Measurements from ENCODE around the gene ICAM2.
A peak's percentile ranks its signal among the peaks of the same experiment; 100 is the strongest.

Gene ICAM2

DNA sequence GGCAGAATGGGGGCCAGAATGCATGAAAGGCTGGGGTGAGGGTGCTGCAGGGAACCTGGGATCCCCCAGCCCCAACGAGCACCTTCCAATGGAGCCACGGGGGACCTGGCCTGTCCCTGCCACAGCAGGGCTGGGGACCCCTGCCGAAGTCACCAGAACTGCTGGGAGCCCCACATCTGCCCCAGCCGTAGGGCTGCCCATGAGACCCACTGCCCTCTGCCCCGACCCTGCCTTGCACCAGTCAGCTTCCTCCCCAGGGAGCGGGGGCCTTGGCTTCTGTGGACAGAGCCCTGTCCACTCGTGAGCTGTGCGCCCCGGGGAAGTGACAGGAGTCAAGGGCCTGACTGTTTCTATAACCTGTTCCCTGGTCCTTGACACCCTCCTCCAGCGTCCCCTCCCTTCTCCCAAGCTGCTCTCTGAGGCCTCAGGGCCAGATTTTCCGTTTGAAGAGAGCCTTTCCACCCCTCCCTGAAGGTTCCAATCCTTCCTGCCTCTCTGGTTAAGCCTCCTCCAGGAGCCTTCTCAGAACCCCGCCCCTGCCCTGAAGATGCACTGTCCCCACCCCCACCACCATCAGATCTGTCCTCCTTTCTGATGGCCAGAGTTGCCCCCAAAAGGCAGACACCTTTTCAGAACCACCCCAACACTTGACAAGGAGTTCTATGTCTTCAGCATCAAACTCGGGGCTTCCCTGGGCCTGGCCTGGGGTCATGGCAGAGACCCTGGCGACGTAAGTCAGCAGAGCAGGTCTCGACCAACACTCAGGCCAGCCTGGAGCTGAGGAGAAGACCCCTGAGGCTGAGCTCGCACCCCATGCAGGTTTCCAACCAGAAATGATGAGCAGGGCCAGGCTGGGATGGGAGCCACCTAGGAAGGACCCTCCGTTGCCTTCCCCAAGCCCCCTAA is 33.0 kb downstream of the ICAM2 start:
- no peak overlapping the region for H4K8ac ChIP-seq (ENCODE audit: low read length)
- H3K9ac ChIP-seq (ENCODE audit: low read length): no peak overlapping the region
- H3K18ac ChIP-seq (ENCODE audit: low read depth in 1 of 2, low read length in 2 of 2): no peak overlapping the region
- H3K27me3 ChIP-seq (ENCODE audit: control insufficient read depth in 1 of 2, insufficient read depth in 1 of 2, low read length in 2 of 2): peaks cover 27 to 34% of the 10 kb centered on the region in 2 experiments
- no peak overlapping the region for H2AFZ ChIP-seq (ENCODE audit: low read depth, low read length)
- no peak overlapping the region for H3K14ac ChIP-seq (ENCODE audit: low read length in 2 of 2)
- peak overlapping the region in 1 of 2 experiments; percentile 6 for H3K4ac ChIP-seq (ENCODE audit: low read depth in 1 of 2, low read length in 2 of 2)
- H3K79me1 ChIP-seq (replicated peaks; ENCODE audit: low read length, poor library complexity, severe bottlenecking): no peaks in the 10 kb centered on the region
- H4K91ac ChIP-seq (ENCODE audit: low read length): no peak overlapping the region
- DNase-seq: no peak
- no peaks in the 10 kb centered on the region for H3K9me3 ChIP-seq (ENCODE audit: control insufficient read depth, low read length)
- no peak overlapping the region for H2BK120ac ChIP-seq (ENCODE audit: low read depth, low read length)
- H3K36me3 ChIP-seq (ENCODE audit: control insufficient read depth in 1 of 2, insufficient read depth in 2 of 2, low read depth in 1 of 2, low read length in 2 of 2): no peaks in the 10 kb centered on the region
- no peak overlapping the region for H2BK5ac ChIP-seq (ENCODE audit: low read depth, low read length, poor library complexity, severe bottlenecking)
- H2BK12ac ChIP-seq (ENCODE audit: low read length in 2 of 2): no peak overlapping the region
- no peak overlapping the region for H3K4me2 ChIP-seq (ENCODE audit: low read length, poor library complexity, severe bottlenecking)
- no peak overlapping the region for H3K27ac ChIP-seq (ENCODE audit: low read length, poor library complexity, severe bottlenecking)
- peaks cover 16% of the 10 kb centered on the region for H3K4me1 ChIP-seq (ENCODE audit: control insufficient read depth, insufficient read depth, low read depth, low read length)
- whole genome bisulfite sequencing: 77% methylated on average over 18 of the region's 18 CpGs
- peak overlapping the region; percentile 21 for H2BK15ac ChIP-seq (ENCODE audit: low read depth, poor library complexity, severe bottlenecking)
- no peak overlapping the region for H2AK5ac ChIP-seq (ENCODE audit: low read length, severe bottlenecking)
- no peak overlapping the region for H3K23ac ChIP-seq (ENCODE audit: low read length in 2 of 2)
- H3K4me3 ChIP-seq (ENCODE audit: insufficient read depth in 1 of 2, low read depth in 1 of 2, low read length in 2 of 2): no peak overlapping the region

DNA sequence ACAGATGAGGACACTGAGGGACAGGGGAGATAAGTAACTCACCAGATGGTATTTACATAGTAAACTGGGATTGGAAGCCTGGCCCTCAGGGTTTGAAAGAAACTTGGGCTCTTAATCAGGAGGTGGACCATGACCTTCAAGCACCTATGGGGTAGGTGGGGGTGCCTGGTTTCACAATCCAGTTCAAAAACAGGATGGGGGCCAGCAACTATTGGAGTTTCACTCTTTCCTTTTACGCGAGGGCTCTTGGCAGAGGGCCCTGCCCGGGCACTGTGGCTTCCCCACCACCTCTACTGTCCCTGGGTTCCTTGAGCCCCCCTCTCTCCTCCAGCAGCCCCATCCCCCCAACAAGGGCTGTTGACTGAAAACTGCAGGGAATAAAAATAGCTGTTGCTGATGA is 33.6 kb downstream of the ICAM2 start:
- H2AFZ ChIP-seq (ENCODE audit: low read depth, low read length): no peak overlapping the region
- H2AK5ac ChIP-seq (ENCODE audit: low read length, severe bottlenecking): no peak overlapping the region
- no peak overlapping the region for H3K4me2 ChIP-seq (ENCODE audit: low read length, poor library complexity, severe bottlenecking)
- H2BK120ac ChIP-seq (ENCODE audit: low read depth, low read length): no peak overlapping the region
- H2BK12ac ChIP-seq (ENCODE audit: low read length in 2 of 2): no peak overlapping the region
- peaks cover 3% of the 10 kb centered on the region for H3K9me3 ChIP-seq (ENCODE audit: control insufficient read depth, low read length)
- no peak overlapping the region for H3K4ac ChIP-seq (ENCODE audit: low read depth in 1 of 2, low read length in 2 of 2)
- no peaks in the 10 kb centered on the region for H3K36me3 ChIP-seq (ENCODE audit: control insufficient read depth in 1 of 2, insufficient read depth in 2 of 2, low read depth in 1 of 2, low read length in 2 of 2)
- no peak overlapping the region for H3K9ac ChIP-seq (ENCODE audit: low read length)
- 100% methylated on average over 3 of the region's 3 CpGs for WGBS
- no peak for DNase-seq
- no peaks in the 10 kb centered on the region for H3K79me1 ChIP-seq (replicated peaks; ENCODE audit: low read length, poor library complexity, severe bottlenecking)
- peaks cover 20 to 28% of the 10 kb centered on the region in 2 experiments for H3K27me3 ChIP-seq (ENCODE audit: control insufficient read depth in 1 of 2, insufficient read depth in 1 of 2, low read length in 2 of 2)
- peaks cover 16% of the 10 kb centered on the region for H3K4me1 ChIP-seq (ENCODE audit: control insufficient read depth, insufficient read depth, low read depth, low read length)
- H4K91ac ChIP-seq (ENCODE audit: low read length): no peak overlapping the region
- no peak overlapping the region for H3K4me3 ChIP-seq (ENCODE audit: insufficient read depth in 1 of 2, low read depth in 1 of 2, low read length in 2 of 2)
- H3K18ac ChIP-seq (ENCODE audit: low read depth in 1 of 2, low read length in 2 of 2): no peak overlapping the region
- no peak overlapping the region for H2BK15ac ChIP-seq (ENCODE audit: low read depth, poor library complexity, severe bottlenecking)
- no peak overlapping the region for H3K14ac ChIP-seq (ENCODE audit: low read length in 2 of 2)
- H4K8ac ChIP-seq (ENCODE audit: low read length): no peak overlapping the region
- no peak overlapping the region for H2BK5ac ChIP-seq (ENCODE audit: low read depth, low read length, poor library complexity, severe bottlenecking)
- no peak overlapping the region for H3K27ac ChIP-seq (ENCODE audit: low read length, poor library complexity, severe bottlenecking)
- no peak overlapping the region for H3K23ac ChIP-seq (ENCODE audit: low read length in 2 of 2)

DNA sequence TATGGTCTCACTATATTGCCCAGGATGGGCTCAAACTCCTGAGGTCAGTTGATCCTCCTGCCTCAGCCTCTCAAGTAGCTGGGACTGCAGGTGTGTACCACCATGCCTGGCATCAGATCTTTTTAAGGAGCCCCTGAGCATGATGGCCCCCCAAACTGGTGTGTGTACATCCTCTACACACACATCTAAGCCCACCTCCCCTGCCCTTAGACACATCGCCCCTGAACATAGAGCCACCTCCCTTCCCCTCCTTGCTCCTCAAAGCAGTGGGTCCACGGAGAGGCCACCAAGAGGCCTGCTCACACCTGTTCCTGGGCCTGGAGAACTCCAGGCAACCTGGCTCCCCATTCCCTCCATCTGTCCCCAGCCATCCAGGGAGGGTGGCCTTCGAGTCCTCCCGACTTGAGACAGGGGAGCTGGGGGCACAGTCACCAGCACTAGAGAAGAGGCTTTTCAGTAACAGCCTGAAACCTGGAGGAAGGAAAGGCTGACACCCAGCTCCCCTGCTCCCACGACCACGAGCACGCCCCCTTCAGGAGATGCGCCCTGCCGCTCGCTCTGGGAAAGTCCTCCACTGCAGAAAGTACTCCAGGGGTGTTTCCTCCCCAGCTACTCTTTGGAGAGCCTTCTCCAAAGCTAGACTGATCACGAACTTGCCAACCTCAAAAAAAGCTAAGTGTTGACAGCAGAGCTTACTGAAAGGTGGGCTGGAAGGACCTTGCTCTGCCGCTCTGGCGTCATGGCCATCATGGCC is 34.9 kb downstream of the ICAM2 start:
- Histone ChIP-seq H3K27ac (ENCODE audit: low read length, poor library complexity, severe bottlenecking) (no peak overlapping the region), H4K8ac (ENCODE audit: low read length) (peak overlapping the region; percentile 36), H3K4me1 (ENCODE audit: control insufficient read depth, insufficient read depth, low read depth, low read length) (peaks cover 14% of the 10 kb centered on the region), H4K91ac (ENCODE audit: low read length) (no peak overlapping the region), H2AFZ (ENCODE audit: low read depth, low read length) (no peak overlapping the region), H3K9me3 (ENCODE audit: control insufficient read depth, low read length) (peaks cover 5% of the 10 kb centered on the region), H3K4me2 (ENCODE audit: low read length, poor library complexity, severe bottlenecking) (no peak overlapping the region), H2BK15ac (ENCODE audit: low read depth, poor library complexity, severe bottlenecking) (no peak overlapping the region), H3K9ac (ENCODE audit: low read length) (no peak overlapping the region), H2BK12ac (ENCODE audit: low read length in 2 of 2) (peak overlapping the region in 1 of 2 experiments; percentile 66), H3K4me3 (ENCODE audit: insufficient read depth in 1 of 2, low read depth in 1 of 2, low read length in 2 of 2) (no peak overlapping the region), H3K79me1 (replicated peaks; ENCODE audit: low read length, poor library complexity, severe bottlenecking) (no peaks in the 10 kb centered on the region), H3K23ac (ENCODE audit: low read length in 2 of 2) (no peak overlapping the region), H2BK120ac (ENCODE audit: low read depth, low read length) (no peak overlapping the region), H3K4ac (ENCODE audit: low read depth in 1 of 2, low read length in 2 of 2) (no peak overlapping the region), H3K27me3 (ENCODE audit: control insufficient read depth in 1 of 2, insufficient read depth in 1 of 2, low read length in 2 of 2) (peaks cover 12 to 19% of the 10 kb centered on the region in 2 experiments), H2BK5ac (ENCODE audit: low read depth, low read length, poor library complexity, severe bottlenecking) (no peak overlapping the region), H3K18ac (ENCODE audit: low read depth in 1 of 2, low read length in 2 of 2) (peak overlapping the region in 1 of 2 experiments; percentile 37), H2AK5ac (ENCODE audit: low read length, severe bottlenecking) (no peak overlapping the region), H3K14ac (ENCODE audit: low read length in 2 of 2) (peak overlapping the region in 1 of 2 experiments; percentile 69), H3K36me3 (ENCODE audit: control insufficient read depth in 1 of 2, insufficient read depth in 2 of 2, low read depth in 1 of 2, low read length in 2 of 2) (no peaks in the 10 kb centered on the region)
- no peak for DNase-seq
- 89% methylated on average over 13 of the region's 13 CpGs for WGBS

Measured in mesenchymal stem cell (in vitro differentiated cells and primary cell).